Midbrain (tissue), 1 donor: Measurements from ENCODE around the gene PRRC2A.

Experiments
- DNase-seq: peaks from one replicate; lab custom pipeline; 2025; lab: John Stamatoyannopoulos, UW

PRRC2A gene

GRCh38 chr6:31626952-31627351 is 6.4 kb downstream of the PRRC2A start:
- no peak for DNase-seq

DNA sequence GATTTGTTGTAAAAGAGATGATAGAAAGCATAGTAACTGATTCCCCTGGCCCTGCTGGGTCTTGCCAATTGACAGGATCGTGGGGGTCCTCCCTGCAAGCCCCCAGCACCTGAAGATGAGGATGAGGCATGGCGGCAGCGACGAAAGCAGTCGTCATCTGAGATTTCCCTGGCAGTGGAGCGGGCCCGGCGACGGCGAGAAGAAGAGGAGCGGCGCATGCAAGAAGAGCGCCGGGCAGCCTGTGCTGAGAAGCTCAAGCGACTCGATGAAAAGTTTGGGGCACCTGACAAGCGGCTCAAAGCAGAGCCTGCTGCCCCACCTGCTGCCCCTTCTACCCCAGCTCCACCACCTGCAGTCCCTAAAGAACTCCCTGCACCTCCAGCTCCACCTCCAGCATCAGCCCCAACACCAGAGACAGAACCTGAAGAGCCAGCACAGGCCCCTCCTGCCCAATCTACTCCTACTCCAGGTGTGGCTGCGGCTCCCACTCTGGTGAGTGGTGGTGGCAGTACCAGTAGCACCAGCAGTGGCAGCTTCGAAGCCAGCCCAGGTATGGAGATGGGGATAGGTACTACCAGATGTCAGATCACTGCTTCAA is 7.3 kb downstream of the PRRC2A start:
- no peak for DNase-seq

DNA sequence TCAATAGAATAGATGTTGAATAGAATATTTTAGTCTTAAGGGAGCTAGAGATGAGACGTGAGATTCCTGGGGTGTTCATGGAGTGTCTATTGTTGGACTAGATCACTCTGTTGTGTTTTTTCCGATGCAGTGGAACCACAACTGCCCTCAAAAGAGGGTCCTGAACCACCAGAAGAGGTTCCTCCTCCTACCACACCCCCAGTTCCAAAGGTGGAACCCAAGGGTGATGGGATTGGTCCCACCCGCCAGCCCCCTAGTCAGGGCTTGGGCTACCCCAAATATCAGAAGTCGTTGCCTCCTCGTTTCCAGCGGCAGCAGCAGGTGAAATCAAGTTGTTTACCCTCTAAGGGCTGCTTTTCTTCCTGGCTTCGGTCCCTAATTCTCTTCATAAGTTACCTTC is 8.5 kb downstream of the PRRC2A start:
- DNase-seq, result no peak

DNA sequence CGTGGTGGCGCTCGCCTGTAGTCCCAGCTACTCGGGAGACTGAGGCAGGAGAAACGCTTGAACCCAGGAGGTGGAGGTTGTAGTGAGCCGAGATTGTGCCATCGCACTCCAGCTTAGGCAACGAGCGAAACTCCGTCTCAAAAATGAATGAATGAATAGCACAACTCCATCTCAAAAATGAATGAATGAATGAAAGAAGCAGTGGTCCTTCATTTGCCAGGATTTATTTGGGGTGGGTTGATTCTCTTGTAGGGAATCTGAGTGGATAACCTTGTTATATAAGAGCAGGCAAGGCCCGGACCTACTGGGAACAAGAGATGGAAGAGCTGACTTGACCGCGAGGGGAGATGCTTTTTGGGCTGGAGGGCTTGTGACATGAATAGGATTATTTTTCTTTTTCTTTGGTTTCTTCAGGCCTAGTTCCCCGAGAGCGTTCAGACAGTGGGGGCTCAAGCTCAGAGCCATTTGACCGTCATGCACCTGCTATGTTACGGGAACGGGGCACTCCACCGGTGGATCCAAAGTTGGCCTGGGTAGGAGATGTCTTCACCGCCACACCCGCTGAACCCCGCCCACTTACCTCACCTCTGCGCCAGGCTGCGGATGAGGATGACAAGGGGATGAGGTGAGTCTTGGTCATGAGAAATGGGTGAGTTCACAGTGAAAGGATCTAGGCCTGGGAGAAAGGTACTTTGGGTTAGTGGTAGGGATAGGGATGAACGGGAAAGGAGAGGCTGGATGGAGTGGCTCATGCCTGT is 9.8 kb downstream of the PRRC2A start:
- no peak for DNase-seq

GRCh38 chr6:31631209-31631608 is 10.7 kb downstream of the PRRC2A start:
- DNase-seq, result no peak

GRCh38 chr6:31631681-31632278 is 11.3 kb downstream of the PRRC2A start:
- no peak for DNase-seq

GRCh38 chr6:31632279-31632946 is 11.9 kb downstream of the PRRC2A start:
- DNase-seq, result no peak

DNA sequence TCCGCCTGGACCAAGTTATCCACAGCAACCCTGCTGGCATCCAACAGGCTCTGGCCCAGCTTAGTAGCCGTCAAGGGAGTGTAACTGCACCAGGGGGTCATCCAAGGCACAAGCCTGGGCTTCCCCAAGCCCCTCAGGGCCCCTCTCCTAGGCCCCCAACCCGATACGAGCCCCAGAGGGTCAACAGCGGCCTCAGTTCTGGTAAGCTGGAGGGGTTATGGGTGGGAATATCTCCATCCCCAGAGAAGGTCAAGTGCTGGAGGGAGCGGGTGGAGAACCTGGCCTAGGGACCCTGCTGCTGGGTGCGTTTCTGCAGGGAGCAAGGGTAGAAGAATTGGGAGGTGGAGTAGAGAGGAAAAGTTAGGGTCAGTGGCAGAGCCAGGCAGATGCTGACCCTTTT is 12.9 kb downstream of the PRRC2A start:
- DNase-seq, result no peak

DNA sequence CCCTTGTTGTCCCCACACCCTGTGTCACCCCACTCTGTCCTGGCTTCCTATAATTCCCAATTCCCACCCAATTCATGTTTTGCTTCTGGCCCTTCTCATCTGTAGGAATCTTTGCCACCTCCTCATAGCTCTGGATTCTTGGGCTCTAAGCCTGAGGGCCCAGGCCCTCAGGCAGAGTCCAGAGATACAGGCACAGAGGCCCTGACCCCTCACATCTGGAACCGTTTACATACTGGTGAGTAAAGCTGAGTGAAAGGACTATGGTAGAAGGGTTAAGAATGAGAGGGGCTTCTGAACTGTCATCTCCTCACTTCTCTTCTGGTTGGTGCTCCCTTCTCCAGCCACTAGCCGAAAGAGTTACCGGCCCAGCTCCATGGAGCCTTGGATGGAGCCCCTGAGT is 13.6 kb downstream of the PRRC2A start:
- no peak for DNase-seq

DNA sequence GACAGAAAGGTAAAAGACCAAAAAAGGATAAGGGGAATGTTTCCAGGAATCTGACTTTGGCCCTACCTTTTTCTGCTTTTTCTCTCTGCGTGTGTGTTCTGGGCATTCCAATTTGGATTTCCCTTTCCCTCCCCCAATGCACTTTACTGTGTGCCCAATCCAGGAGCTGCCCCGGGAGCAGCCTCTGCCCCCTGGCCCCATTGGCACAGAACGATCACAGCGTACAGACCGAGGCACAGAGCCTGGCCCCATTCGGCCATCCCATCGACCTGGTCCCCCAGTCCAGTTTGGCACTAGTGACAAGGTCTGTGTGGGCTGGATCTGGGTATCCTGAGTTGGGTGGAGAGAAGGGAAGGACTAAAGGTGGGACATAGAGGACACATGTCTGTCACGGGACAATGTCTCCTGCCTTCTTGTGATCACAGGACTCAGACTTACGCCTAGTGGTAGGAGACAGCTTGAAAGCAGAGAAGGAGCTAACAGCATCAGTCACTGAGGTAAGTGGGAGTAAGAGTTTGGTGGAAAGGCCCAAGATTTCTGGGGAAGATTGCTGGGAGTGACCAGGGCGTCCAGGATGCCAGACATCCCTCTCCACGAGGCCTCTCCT is 14.6 kb downstream of the PRRC2A start:
- DNase-seq, result no peak

DNA sequence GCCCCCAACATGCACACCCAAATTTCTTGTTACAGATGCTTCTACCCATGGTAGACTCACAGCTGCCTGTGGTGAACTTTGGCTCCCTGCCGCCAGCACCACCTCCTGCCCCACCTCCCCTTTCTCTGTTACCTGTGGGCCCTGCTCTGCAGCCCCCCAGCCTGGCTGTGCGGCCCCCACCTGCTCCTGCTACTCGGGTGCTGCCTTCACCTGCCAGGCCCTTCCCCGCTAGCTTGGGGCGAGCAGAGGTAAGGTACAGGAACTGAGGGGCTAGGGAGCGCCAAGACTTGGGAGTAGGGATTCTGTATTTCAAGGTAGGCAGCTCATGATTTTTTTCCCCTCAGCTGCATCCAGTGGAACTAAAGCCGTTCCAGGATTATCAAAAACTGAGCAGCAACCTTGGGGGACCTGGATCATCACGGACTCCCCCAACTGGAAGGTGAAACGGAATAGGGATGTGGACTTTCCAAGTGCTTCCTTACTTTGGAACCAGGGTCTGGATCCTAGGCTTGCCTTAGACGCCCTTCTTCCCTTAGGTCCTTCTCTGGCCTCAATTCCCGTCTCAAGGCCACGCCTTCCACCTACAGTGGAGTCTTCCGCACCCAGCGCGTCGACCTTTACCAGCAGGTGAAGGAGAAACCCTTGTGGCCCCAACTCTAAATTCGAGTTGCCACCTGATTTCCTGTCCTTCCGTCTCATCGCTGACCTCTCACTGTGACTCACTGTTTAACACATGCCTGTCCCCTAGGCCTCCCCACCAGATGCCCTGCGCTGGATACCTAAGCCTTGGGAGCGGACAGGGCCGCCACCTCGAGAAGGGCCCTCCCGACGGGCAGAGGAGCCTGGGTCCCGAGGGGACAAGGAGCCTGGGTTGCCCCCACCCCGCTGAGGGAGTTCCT is 16.4 kb downstream of the PRRC2A start:
- no peak for DNase-seq

DNA sequence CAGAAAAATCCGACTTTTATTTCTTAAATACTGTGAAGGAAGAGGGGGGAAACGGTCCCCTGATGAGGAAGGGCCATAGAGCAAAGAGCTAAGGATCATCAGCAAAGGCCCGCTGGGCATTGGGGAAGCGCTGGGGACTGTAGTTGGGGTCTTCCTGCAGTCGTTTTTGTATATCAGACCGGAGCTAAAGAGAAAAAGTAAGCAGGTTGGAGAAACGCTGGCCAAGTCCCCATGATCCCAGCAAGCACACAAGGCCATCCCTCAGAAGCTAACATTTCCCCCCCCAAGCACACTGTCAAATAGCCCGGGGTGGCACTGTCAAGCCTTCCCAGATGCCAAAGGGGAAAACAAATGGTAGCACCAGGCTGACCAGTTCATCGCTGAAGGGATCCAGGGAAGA is 18.5 kb downstream of the PRRC2A start:
- DNase-seq, result no peak

GRCh38 chr6:31639449-31639861 is 18.9 kb downstream of the PRRC2A start:
- DNase-seq, result no peak

DNA sequence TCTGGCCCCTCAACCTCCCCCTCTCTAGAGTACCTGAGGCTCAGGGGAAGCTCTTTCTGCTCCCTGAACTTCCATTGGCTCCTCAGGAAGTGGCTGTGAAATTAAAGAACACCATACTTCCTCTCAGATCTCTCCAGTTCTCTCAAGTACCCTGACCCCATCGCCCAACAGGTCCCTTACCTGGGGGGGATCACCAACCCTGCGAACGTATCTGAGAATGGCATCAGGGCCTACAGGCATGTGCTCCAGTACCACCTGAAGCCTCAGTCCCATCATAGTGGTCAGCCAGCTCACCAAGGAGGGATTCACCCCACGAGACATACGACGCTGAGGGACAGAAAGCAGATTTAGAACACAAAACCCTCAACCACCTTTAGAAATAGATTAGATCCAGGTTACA is 20.1 kb downstream of the PRRC2A start:
- DNase-seq, result no peak

DNA sequence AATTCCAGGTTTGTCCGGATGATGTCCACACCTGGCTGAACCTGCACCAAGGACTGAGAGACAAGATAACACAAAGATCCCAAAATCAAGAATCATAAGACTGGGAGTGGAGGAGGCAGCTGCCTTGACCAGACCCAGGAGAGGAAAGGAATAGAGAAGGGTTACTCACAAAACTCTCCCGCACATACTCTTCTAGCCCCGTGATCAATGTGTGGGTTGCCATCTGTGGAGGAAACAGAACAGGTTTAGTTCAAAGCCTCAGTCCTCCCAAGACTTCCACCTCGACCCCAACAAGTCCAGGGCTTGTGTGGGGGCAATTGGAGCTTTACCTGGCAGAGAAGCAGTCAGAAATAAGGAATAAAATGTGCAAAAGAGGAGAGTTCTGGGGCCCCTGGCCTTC is 20.9 kb downstream of the PRRC2A start:
- no peak for DNase-seq

DNA sequence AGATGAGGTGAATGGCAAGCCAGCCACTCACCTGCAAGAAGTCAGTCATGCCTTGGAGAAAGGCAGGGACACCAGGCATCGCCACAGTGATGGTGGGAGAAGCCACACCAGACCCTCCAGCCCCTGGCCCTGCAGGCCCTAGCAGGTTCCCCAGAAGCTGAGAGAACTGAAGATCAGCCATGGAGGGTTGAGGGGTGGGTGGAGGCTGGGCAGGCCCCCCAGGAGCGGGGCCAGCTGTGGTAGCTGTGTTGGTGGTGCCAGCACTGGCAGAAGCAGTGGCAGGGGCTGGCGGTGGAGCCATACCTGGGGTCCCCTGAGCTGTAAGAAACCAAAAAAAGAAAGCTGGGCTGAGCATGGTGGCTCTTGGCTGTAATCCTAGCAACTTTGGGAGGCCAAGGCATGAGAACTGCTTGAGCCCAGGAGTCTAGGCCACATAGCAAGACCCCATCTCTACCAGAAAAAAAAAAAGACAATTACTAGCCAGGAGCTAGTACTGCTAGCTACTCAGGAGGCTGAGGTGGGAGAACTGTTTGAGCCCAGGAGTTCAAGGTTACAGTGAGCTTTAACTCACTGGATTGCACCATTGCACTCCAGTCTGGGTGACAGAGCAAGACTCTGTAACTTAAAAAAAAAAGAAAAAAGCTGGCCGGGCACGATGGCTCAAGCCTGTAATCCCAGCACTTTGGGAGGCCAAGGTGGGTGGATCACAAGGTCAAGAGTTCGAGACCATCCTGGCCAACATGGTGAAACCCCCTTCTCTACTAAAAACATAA is 22.5 kb downstream of the PRRC2A start:
- no peak for DNase-seq

DNA sequence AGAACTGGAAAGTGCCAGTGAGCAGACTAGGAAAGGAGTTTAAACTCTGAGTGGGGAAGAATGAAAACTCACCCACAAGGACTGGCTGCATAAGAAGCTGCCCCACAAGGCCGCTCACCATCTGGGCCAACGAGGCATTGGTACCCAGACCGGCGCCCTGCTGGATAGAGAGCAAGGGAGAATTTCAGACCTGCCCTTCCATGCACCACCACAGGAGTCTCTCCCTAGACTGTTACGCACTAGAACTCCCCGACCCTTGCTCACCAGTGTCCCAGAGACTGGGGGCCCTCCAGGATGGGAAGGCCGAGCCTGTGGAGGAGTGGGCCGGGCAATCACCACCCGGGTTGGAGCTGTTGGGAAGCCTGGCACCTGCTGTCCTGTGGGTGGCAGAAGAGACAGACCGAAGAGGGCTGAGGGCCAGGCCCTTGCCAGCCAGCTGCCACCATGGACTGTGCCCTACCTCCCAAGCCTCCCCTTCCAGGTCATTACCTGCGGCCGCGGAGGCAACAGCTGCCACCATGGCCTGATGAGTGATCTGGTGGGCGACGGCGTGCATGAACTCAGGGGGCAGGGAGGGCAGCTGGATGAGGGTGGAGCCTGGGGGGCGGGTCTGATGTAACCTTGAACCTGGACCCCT is 23.4 kb downstream of the PRRC2A start:
- no peak for DNase-seq

DNA sequence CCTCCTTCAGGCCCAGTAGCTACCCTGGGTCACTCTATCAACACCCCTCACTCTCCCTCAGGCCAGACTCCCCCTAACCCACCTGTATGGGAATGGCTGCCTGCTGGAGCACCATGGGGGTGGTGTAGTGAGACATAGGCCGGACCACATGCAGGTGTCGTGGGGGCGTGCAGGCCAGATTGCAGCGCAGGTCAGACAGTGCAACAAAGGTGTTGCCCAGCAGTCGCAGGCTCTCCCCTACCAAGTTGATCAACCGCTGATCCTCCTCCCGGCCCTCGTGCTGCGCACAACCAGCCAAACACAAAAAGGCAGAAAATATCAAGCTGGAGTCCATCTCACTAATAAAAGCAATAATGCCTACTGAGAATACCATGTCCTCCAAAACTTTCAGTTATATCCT is 24.8 kb downstream of the PRRC2A start:
- no peak for DNase-seq

DNA sequence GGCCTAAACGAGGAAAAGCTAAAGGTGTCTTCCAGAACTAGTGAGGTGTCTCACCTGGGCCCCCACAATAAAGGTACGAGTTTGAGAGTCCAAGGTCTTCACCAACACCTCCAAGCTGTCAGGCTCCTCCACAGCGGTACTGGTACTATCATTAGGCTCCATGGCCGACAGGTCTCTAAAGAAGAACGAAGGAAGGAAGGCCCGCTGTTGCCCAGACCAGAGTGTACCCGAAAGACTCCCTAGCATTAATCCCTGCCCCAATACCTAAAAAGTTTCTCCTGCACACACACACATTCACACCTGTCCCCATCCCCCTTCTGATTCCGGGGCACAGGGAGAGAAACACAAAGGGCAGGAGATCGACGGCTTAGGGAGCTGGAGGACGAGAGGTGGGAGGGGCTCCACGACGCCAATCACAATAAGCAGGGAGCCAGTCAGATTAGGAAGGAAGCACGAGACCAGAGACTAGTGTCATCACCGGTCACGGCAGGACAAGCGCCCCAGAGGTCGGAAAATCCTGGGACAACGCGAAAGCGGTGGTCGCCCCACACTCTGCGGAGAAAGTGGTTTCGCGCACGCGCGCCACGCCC is 31.2 kb downstream of the PRRC2A start:
- peak; percentile 58 for DNase-seq
